Loucy (cell line): ENCODE measurements around the gene WASHC2C.
"Not testable (repeated sequence)": the region's sequence is repeated elsewhere in the genome, so short reads cannot be mapped to it uniquely, and the experiment has no call there.

ENCODE experiments used
- H2AFZ ChIP-seq: fragments of 200-600 bp; sonication (generic); 2 replicates; pipeline ENCODE4 v1.6.0; 2016; ENCODE audit warnings: antibody characterized with exemption, mild to moderate bottlenecking, low read length, moderate library complexity
- H3F3A ChIP-seq: fragments of 200-600 bp; 2 replicates; pipeline ENCODE4 v1.6.0; 2016; ENCODE audit warnings: antibody characterized with exemption, low read depth, mild to moderate bottlenecking
- H3K27me3 ChIP-seq: fragments of 200-600 bp; sonication (generic); 2 replicates; pipeline ENCODE4 v1.6.1; 2014; ENCODE audit warnings: low read length, mild to moderate bottlenecking; ENCODE audit not compliant: insufficient read depth, poor library complexity, severe bottlenecking
- H3K36me3 ChIP-seq: fragments of 200-600 bp; sonication (generic); 2 replicates; pipeline ENCODE4 v1.6.1; 2016; ENCODE audit warnings: low read length; ENCODE audit not compliant: insufficient read depth
- H3K4me1 ChIP-seq: fragments of 200-600 bp; sonication (generic); 2 replicates; pipeline ENCODE4 v1.5.1; 2014; ENCODE audit warnings: low read length, mild to moderate bottlenecking; ENCODE audit not compliant: insufficient read depth, poor library complexity, severe bottlenecking
- H3K4me2 ChIP-seq: fragments of 200-600 bp; sonication (generic); 2 replicates; pipeline ENCODE4 v1.6.0; 2014; ENCODE audit warnings: antibody characterized with exemption, low read length, low read depth, mild to moderate bottlenecking; ENCODE audit not compliant: poor library complexity, severe bottlenecking
- H3K4me3 ChIP-seq: fragments of 200-600 bp; sonication (generic); 2 replicates; pipeline ENCODE4 v1.5.1; 2014; ENCODE audit warnings: low read length, mild to moderate bottlenecking, mixed read lengths; ENCODE audit not compliant: poor library complexity, severe bottlenecking
- H3K79me2 ChIP-seq: fragments of 200-600 bp; sonication (generic); 2 replicates; pipeline ENCODE4 v1.6.1; 2014; ENCODE audit warnings: low read length; ENCODE audit not compliant: insufficient read depth
- H3K9ac ChIP-seq: fragments of 200-600 bp; sonication (generic); 2 replicates; pipeline ENCODE4 v1.6.0; 2014; ENCODE audit warnings: mild to moderate bottlenecking, low read depth, low read length, moderate library complexity; ENCODE audit not compliant: poor library complexity, severe bottlenecking
- H3K9me2 ChIP-seq: fragments of 200-600 bp; sonication (generic); replicated peaks from 2 replicates; pipeline ENCODE4 v1.6.1; 2016; ENCODE audit warnings: low read depth, low read length, mixed read lengths
- H3K9me3 ChIP-seq: fragments of 200-600 bp; sonication (generic); 2 replicates; pipeline ENCODE4 v1.6.1; 2014; ENCODE audit warnings: mild to moderate bottlenecking, antibody characterized with exemption, low read length, low read depth; ENCODE audit not compliant: insufficient read depth
- H4K20me1 ChIP-seq: fragments of 200-600 bp; sonication (generic); 2 replicates; pipeline ENCODE4 v1.6.0; 2014; ENCODE audit warnings: antibody characterized with exemption, low read length, mild to moderate bottlenecking; ENCODE audit not compliant: insufficient read depth, poor library complexity, severe bottlenecking

The WASHC2C gene

DNA sequence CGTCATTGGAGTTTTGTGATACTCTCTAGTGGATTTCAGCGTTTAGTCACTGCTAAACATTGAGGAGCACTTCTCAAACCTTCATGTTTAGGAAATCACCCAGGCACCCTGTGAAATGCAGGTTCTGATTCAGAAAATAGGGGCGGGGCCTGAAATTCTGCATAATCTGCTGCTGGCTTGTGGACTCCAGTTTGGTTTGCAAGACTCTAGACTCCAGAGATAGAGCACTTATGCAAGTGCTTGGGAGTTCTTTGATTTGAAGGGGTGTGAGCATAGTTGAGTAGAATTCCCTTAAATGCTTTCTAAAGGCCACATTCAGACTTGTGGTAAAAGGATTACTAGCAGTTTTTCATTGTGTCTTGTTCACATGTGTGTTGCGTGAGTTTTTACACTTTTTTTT lies 41.3 kb downstream of the WASHC2C start:
- H3K27me3 ChIP-seq, H3K9me3 ChIP-seq, H3K9ac ChIP-seq, H3K4me3 ChIP-seq, H3K4me1 ChIP-seq, H3K9me2 ChIP-seq, H2AFZ ChIP-seq, H4K20me1 ChIP-seq, H3K36me3 ChIP-seq, H3F3A ChIP-seq, H3K79me2 ChIP-seq, H3K4me2 ChIP-seq: not testable (repeated sequence)

DNA sequence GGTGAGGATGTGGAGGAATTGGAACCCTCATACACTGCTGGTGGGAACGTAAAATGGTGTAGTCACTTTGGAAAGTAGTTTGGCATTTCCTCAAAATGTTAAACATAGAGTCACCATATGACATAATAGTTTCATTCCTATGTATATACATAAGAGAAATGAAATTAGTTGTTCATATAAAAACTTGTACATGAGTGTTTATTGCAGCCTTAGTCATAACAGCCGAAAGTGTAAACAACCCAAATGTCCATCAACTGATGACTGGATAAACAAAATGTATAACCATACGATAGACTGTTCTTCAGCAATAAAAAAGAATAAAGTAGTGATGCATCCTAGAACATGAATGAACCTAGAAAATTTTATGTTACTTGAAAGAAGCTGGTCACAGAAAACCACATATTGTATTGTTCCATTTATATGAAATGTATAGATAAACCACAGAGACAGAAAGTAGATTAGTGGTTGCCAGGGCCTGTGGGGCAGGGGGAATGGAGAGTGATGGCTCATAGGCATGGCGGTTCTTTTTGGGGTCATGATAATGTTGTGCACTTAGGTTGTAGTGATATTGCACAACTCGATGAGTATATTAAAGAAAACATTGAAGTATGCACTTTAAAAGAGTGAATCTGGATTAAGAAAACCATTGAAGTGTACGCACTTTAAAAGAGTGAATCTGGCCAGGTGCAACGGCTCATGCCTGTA lies 44.8 kb downstream of the WASHC2C start:
- not testable (repeated sequence) for H3F3A ChIP-seq, H3K36me3 ChIP-seq, H3K4me1 ChIP-seq, H3K9me3 ChIP-seq, H2AFZ ChIP-seq, H3K9me2 ChIP-seq, H3K27me3 ChIP-seq, H3K4me2 ChIP-seq, H3K9ac ChIP-seq, H4K20me1 ChIP-seq, H3K79me2 ChIP-seq, H3K4me3 ChIP-seq

DNA sequence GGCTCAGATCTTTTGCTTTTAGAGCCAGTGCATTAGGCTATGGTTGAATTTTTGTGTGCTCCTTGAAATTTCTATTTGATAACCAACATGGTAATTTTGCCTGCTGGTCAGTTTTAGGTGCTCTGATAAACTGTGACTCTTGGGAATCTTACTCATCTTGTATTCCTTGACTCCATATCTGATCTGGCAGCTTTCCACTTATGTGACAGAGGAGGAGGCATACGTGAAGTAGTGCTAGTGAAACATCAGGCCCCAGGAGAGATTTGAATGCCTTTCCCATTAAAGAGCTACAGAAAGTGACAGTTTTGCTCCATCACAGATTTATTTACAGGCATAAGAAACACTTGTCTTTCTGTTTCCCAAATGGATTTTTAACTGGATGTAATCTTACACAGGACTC lies 59.2 kb downstream of the WASHC2C start:
- not testable (repeated sequence) for H3K4me3 ChIP-seq, H4K20me1 ChIP-seq, H3K4me2 ChIP-seq, H3K9me3 ChIP-seq, H3K4me1 ChIP-seq, H3K36me3 ChIP-seq, H2AFZ ChIP-seq, H3K9me2 ChIP-seq, H3K27me3 ChIP-seq, H3F3A ChIP-seq, H3K9ac ChIP-seq, H3K79me2 ChIP-seq

DNA sequence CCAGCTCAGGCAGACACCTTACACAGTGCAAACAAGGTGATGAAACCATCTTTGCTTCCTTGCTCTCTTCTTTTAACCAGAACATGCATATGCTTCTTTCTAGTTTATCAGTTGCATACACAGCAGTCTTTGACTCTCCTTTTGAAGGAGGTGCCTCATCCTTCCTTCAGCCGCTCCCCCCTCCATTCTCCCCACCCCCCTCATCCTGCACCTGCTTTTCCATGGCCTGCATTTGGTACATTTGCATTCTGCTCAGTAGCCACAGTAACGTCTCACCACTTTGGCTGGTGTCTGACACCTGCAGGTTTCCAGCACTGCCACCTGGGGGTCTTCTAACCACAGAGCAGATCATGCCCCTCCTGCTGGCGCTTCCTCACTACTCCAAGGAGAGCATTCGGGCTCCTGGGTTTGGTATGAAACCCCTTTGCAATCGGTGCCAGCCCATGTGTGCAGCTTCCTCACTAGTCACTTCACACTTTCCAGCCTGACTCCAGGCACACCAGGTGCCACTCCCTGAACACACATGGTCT lies 60.2 kb downstream of the WASHC2C start:
- H3K9me3 ChIP-seq, H3K4me2 ChIP-seq, H3K36me3 ChIP-seq, H3K4me1 ChIP-seq, H3K9ac ChIP-seq, H3K27me3 ChIP-seq, H4K20me1 ChIP-seq, H2AFZ ChIP-seq, H3F3A ChIP-seq, H3K9me2 ChIP-seq, H3K79me2 ChIP-seq, H3K4me3 ChIP-seq: not testable (repeated sequence)

DNA sequence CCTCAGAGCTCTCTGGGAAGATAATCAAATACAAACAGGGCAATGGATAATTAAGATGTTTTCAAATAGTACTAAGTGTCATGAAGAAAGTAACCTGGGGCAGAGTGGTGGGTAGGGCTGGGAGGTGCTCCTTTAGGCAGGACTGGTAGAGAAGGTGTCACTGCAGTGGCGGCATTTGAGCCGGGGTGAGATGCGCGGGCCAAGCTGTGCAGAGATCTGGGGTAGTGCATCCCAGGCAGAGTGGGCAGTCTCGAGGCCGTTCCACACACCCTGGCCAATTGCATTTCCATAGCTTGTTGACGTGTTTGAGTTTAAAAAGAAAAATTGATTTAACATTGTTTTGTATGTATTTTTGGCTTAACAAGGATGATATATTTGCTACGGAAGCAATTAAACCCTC lies 62.9 kb downstream of the WASHC2C start:
- H3K4me3 ChIP-seq, H3K79me2 ChIP-seq, H3K9ac ChIP-seq, H4K20me1 ChIP-seq, H3K9me3 ChIP-seq, H3K4me2 ChIP-seq, H2AFZ ChIP-seq, H3K27me3 ChIP-seq, H3K36me3 ChIP-seq, H3K4me1 ChIP-seq, H3K9me2 ChIP-seq, H3F3A ChIP-seq: not testable (repeated sequence)

DNA sequence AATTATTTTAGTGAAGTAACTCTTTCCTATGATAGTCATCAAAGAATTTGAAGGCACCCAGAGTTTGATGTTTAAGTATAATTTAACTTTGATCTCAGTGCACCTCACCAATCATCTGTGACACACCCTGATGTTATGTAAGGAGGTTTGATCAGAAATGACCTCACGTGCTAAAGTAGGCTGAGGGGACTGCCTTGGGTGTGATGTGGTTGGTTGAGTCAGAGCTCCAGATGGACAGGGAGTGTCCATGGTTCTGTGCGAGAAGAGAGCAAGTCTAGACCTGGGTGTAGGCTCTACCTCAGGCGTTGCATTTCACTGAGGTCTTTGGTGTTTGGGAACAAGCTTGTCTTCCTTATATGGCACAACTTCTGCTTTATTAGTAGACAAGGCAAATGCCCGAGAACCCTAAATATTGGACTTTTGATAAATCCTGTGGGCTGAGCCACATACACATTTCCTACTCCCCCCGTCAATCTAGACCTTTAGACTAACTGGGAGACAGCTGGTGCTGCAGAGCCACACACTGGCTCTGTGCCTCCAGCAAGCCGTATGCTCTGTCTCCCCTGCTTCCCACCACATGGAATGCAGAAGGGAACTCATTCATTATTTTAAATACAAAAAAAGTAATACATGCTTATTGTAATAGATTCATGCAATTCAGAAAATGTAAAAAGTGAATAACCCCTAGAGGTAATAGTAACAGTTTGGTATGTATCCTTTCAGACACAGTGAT lies 63.8 kb downstream of the WASHC2C start:
- not testable (repeated sequence) for H3K9me3 ChIP-seq, H3F3A ChIP-seq, H3K36me3 ChIP-seq, H3K4me3 ChIP-seq, H2AFZ ChIP-seq, H3K4me1 ChIP-seq, H3K27me3 ChIP-seq, H4K20me1 ChIP-seq, H3K79me2 ChIP-seq, H3K4me2 ChIP-seq, H3K9ac ChIP-seq, H3K9me2 ChIP-seq

DNA sequence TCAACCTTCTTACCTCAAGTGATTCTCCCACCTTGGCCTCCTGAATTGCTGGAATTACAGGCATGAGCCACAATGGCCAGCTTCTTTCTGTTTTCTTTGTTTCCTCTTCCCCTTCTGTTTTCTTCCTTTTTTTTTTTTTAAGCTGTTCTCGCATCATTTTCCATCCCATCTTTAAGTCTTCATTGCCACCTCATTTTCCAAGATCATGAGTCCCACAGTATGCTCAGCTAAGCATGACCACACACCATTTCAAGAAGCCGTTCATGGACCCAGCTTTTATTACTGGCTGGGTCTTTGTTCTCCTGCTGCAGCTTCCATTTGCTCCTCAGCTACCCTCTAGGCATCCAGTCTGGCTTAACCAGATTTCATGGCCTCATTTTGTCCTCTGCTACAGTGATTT lies 67.7 kb downstream of the WASHC2C start:
- not testable (repeated sequence) for H3F3A ChIP-seq, H3K9ac ChIP-seq, H3K4me1 ChIP-seq, H3K4me2 ChIP-seq, H3K79me2 ChIP-seq, H4K20me1 ChIP-seq, H3K9me3 ChIP-seq, H3K9me2 ChIP-seq, H3K27me3 ChIP-seq, H3K4me3 ChIP-seq, H2AFZ ChIP-seq, H3K36me3 ChIP-seq
